Panc1 (cell line): Measurements from ENCODE around the gene CEACAM3.

ENCODE experiments used
- POLR2AphosphoS5 ChIP-seq: IDR thresholded peaks from 2 replicates; pipeline ENCODE4 v1.6.1; 2012; ENCODE audit warnings: mild to moderate bottlenecking, low read depth, low read length, moderate library complexity
- SIN3A ChIP-seq: IDR thresholded peaks from 2 replicates; pipeline ENCODE4 v1.6.1; 2012; ENCODE audit warnings: low read depth, mild to moderate bottlenecking, low read length, moderate library complexity, borderline replicate concordance; ENCODE audit not compliant: insufficient read depth
- TCF7L2 ChIP-seq: IDR thresholded peaks from 2 replicates; pipeline ENCODE4 v1.6.1; 2011; ENCODE audit warnings: mild to moderate bottlenecking, low read depth, low read length, inconsistent platforms
- TF ChIP-seq, protein P1 (sequence below): fragments of 450-650 bp; IDR thresholded peaks from 2 replicates; pipeline ENCODE4 v1.5.1; 2017; ENCODE audit warnings: mild to moderate bottlenecking
- TF ChIP-seq, protein P2 (sequence below), 2 experiments: IDR thresholded peaks; 2 replicates each; pipeline ENCODE4 v1.6.1; 2011 to 2012; ENCODE audit warnings: low read depth in 2 of 2, control low read depth in 1 of 2, low read length in 1 of 2, mild to moderate bottlenecking in 1 of 2, moderate library complexity in 1 of 2; ENCODE audit not compliant: insufficient read depth in 1 of 2

DNA sequence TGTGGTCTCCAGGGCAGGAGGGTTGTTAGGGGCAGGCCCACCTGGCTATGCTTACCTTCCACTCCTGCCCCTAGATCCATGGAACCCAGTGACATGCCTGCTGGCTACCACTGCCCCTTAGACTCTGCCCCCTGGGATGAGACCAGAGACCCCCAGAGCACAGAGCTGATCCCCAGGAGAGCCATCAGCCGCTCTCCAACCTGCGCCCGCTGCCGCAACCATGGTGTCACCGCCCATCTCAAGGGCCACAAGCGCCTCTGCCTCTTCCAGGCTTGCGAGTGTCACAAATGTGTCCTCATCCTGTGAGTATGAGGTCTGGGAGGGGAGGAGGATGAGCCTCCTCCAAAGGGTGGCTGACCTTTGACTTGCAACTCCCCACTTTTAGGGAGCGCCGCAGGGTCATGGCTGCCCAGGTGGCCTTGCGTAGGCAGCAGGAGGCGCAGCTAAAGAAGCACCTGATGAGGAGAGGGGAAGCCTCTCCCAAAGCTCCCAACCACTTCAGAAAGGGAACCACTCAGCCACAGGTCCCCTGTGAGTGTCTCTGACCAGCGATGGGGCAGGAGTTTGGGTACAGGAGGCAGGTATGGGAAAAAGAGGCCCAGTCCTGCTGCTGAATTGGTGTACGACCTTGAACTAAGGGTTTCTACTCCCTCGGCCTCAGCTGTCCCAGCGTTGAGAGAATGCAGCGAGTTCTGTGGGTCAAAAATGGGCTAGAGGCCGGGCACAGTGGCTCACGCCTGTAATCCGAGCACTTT lies 51.1 kb downstream of the CEACAM3 start:
- TF ChIP-seq, protein P1, sequence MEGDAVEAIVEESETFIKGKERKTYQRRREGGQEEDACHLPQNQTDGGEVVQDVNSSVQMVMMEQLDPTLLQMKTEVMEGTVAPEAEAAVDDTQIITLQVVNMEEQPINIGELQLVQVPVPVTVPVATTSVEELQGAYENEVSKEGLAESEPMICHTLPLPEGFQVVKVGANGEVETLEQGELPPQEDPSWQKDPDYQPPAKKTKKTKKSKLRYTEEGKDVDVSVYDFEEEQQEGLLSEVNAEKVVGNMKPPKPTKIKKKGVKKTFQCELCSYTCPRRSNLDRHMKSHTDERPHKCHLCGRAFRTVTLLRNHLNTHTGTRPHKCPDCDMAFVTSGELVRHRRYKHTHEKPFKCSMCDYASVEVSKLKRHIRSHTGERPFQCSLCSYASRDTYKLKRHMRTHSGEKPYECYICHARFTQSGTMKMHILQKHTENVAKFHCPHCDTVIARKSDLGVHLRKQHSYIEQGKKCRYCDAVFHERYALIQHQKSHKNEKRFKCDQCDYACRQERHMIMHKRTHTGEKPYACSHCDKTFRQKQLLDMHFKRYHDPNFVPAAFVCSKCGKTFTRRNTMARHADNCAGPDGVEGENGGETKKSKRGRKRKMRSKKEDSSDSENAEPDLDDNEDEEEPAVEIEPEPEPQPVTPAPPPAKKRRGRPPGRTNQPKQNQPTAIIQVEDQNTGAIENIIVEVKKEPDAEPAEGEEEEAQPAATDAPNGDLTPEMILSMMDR, result no peak
- TF ChIP-seq POLR2AphosphoS5 (no peak), SIN3A (no peak), TCF7L2 (no peak)
- TF ChIP-seq, protein P2, sequence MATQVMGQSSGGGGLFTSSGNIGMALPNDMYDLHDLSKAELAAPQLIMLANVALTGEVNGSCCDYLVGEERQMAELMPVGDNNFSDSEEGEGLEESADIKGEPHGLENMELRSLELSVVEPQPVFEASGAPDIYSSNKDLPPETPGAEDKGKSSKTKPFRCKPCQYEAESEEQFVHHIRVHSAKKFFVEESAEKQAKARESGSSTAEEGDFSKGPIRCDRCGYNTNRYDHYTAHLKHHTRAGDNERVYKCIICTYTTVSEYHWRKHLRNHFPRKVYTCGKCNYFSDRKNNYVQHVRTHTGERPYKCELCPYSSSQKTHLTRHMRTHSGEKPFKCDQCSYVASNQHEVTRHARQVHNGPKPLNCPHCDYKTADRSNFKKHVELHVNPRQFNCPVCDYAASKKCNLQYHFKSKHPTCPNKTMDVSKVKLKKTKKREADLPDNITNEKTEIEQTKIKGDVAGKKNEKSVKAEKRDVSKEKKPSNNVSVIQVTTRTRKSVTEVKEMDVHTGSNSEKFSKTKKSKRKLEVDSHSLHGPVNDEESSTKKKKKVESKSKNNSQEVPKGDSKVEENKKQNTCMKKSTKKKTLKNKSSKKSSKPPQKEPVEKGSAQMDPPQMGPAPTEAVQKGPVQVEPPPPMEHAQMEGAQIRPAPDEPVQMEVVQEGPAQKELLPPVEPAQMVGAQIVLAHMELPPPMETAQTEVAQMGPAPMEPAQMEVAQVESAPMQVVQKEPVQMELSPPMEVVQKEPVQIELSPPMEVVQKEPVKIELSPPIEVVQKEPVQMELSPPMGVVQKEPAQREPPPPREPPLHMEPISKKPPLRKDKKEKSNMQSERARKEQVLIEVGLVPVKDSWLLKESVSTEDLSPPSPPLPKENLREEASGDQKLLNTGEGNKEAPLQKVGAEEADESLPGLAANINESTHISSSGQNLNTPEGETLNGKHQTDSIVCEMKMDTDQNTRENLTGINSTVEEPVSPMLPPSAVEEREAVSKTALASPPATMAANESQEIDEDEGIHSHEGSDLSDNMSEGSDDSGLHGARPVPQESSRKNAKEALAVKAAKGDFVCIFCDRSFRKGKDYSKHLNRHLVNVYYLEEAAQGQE (IDR thresholded peaks at IDR 0.05; ENCODE audit: insufficient read depth in 1 of 2, low read depth in 2 of 2, low read length in 1 of 2), result no peak
